ENCODE measurements around the gene BUB1.
"Not testable (repeated sequence)": the region's sequence is repeated elsewhere in the genome, so short reads cannot be mapped to it uniquely, and the experiment has no call there.

Gene BUB1

GRCh38 chr2:110589677-110590330 is 88.1 kb downstream of the BUB1 start:
- DNase-seq = not testable (repeated sequence)

GRCh38 chr2:110588520-110588919 is 89.3 kb downstream of the BUB1 start:
- not testable (repeated sequence) for DNase-seq
